Measurements from ENCODE around the gene SHISA6.

SHISA6 gene

DNA sequence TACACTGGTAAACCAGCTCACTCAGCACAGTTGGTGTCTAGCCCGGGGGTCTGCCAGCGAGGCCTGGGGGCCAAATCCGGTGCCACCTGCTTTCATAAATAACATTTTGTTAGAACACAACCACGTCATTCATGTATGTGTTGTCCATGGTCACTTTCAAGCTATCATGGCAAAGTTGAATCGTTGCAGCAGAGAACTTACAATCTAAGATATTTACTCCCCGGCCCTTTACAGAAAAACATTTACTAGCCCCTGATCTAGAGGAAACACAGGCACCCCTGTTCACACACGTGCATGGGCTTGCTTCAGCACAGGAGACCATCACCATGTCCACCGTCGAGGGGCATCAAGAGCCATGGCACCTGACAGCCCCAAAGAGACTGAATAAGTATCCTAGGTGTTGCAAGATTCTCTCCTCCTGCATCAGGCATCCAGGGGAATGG, 245.9 kb downstream of the SHISA6 start:
- no peaks in the 10 kb centered on the region for H3K36me3 ChIP-seq (ENCODE audit: low read depth)
- no peak overlapping the region for H3K27ac ChIP-seq (ENCODE audit: poor library complexity, severe bottlenecking)
- no peaks in the 10 kb centered on the region for H3K9me3 ChIP-seq (ENCODE audit: severe bottlenecking)
- DNase-seq (ENCODE audit: low spot score) (no peak), ATAC-seq (ENCODE audit: low read depth) (no peak)
- no peaks in the 10 kb centered on the region for H3K4me1 ChIP-seq (ENCODE audit: insufficient read depth, poor library complexity, severe bottlenecking)
- TF ChIP-seq, protein P1, sequence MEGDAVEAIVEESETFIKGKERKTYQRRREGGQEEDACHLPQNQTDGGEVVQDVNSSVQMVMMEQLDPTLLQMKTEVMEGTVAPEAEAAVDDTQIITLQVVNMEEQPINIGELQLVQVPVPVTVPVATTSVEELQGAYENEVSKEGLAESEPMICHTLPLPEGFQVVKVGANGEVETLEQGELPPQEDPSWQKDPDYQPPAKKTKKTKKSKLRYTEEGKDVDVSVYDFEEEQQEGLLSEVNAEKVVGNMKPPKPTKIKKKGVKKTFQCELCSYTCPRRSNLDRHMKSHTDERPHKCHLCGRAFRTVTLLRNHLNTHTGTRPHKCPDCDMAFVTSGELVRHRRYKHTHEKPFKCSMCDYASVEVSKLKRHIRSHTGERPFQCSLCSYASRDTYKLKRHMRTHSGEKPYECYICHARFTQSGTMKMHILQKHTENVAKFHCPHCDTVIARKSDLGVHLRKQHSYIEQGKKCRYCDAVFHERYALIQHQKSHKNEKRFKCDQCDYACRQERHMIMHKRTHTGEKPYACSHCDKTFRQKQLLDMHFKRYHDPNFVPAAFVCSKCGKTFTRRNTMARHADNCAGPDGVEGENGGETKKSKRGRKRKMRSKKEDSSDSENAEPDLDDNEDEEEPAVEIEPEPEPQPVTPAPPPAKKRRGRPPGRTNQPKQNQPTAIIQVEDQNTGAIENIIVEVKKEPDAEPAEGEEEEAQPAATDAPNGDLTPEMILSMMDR (IDR thresholded peaks at IDR 0.05; ENCODE audit: poor library complexity, severe bottlenecking): no peak
- no peak overlapping the region for H3K4me3 ChIP-seq (ENCODE audit: severe bottlenecking)
- no peaks in the 10 kb centered on the region for H3K27me3 ChIP-seq (ENCODE audit: insufficient read depth, poor library complexity, severe bottlenecking)

DNA sequence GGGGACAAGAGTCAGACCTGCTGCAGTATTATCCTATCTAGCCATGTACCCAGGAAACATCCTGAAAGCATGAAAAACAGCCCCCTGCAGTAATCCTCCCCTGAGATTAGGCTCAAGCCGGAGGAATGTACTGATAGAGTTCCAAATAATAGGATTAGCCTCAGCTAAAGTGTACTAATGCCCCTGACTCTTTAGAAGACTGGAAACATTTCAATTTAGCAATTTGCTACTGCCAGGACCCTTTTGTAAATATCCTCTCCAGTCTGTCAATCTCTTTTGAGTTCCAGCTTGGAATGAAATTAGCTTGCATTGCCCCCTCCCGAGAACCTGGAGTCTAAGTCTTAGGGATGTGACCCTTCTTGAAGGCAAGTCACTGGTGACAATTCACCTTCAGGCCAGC, 246.5 kb downstream of the SHISA6 start:
- Histone ChIP-seq H3K27ac (ENCODE audit: poor library complexity, severe bottlenecking) (no peak overlapping the region), H3K4me1 (ENCODE audit: insufficient read depth, poor library complexity, severe bottlenecking) (no peaks in the 10 kb centered on the region), H3K27me3 (ENCODE audit: insufficient read depth, poor library complexity, severe bottlenecking) (no peaks in the 10 kb centered on the region), H3K9me3 (ENCODE audit: severe bottlenecking) (no peaks in the 10 kb centered on the region), H3K4me3 (ENCODE audit: severe bottlenecking) (no peak overlapping the region), H3K36me3 (ENCODE audit: low read depth) (no peaks in the 10 kb centered on the region)
- TF ChIP-seq, protein P1 (IDR thresholded peaks at IDR 0.05; ENCODE audit: poor library complexity, severe bottlenecking): no peak
- ATAC-seq (ENCODE audit: low read depth): no peak
- DNase-seq (ENCODE audit: low spot score): no peak

DNA sequence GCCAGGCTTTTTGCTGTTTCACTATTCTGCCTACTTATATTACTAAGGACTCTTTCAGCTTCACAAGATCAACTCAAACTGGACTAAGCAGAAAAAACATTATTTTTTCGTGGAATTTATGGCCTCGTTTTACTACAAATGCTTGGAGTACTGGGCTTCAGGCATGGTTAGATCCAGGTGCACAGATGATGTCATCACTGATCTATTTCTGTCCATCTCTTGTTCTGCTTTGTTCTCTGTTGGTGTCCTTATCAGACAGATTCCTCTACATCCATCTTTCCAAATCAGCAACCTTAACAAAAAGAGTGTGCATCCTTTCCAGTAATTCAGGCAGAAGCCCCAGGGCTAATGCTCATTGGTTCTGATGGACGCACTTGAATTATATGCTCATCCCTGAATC, 247.4 kb downstream of the SHISA6 start:
- H3K9me3 ChIP-seq (ENCODE audit: severe bottlenecking): no peaks in the 10 kb centered on the region
- no peaks in the 10 kb centered on the region for H3K4me1 ChIP-seq (ENCODE audit: insufficient read depth, poor library complexity, severe bottlenecking)
- no peak overlapping the region for H3K27ac ChIP-seq (ENCODE audit: poor library complexity, severe bottlenecking)
- ATAC-seq (ENCODE audit: low read depth): no peak
- DNase-seq (ENCODE audit: low spot score): no peak
- H3K4me3 ChIP-seq (ENCODE audit: severe bottlenecking): no peak overlapping the region
- H3K36me3 ChIP-seq (ENCODE audit: low read depth): no peaks in the 10 kb centered on the region
- TF ChIP-seq, protein P1 (IDR thresholded peaks at IDR 0.05; ENCODE audit: poor library complexity, severe bottlenecking): no peak
- H3K27me3 ChIP-seq (ENCODE audit: insufficient read depth, poor library complexity, severe bottlenecking): no peaks in the 10 kb centered on the region

DNA sequence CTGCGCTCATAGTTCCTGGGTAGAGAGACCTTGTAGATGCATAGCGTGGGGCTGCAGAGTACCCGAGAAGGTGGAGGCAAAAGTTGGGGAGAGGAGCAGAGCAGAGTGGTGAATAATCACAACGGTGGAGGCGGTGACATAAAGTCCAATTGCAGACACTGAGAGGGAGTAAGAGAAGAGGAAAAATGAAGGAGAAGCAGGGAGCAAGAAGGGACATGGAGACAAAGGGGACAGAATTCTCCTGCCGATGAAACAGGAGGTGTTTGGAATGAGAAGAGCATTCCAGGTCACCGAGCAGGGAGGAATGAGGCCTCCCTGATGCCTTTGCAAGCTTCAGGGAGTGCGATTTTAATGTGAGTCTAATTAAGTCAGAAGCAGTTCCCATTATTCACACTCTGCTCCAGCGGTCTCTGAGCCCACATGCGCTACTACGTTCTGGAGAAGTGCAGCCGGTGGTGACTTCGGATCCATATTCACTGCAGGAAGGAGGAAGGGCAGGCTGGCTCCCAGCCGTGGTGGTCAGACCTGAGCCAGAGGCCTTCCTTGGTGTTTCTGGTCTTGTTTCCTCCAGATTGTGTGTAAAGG, 249.2 kb downstream of the SHISA6 start:
- no peak for DNase-seq (ENCODE audit: low spot score)
- H3K4me3 ChIP-seq (ENCODE audit: severe bottlenecking): no peak overlapping the region
- H3K9me3 ChIP-seq (ENCODE audit: severe bottlenecking): no peaks in the 10 kb centered on the region
- H3K27me3 ChIP-seq (ENCODE audit: insufficient read depth, poor library complexity, severe bottlenecking): no peaks in the 10 kb centered on the region
- no peak for ATAC-seq (ENCODE audit: low read depth)
- TF ChIP-seq, protein P1 (IDR thresholded peaks at IDR 0.05; ENCODE audit: poor library complexity, severe bottlenecking): no peak
- no peak overlapping the region for H3K27ac ChIP-seq (ENCODE audit: poor library complexity, severe bottlenecking)
- H3K4me1 ChIP-seq (ENCODE audit: insufficient read depth, poor library complexity, severe bottlenecking): no peaks in the 10 kb centered on the region
- no peaks in the 10 kb centered on the region for H3K36me3 ChIP-seq (ENCODE audit: low read depth)

- TF ChIP-seq, protein P1 (IDR thresholded peaks at IDR 0.05; ENCODE audit: poor library complexity, severe bottlenecking): no peak
- no peak overlapping the region for H3K4me3 ChIP-seq (ENCODE audit: severe bottlenecking)
- no peak overlapping the region for H3K27ac ChIP-seq (ENCODE audit: poor library complexity, severe bottlenecking)
- H3K4me1 ChIP-seq (ENCODE audit: insufficient read depth, poor library complexity, severe bottlenecking): no peaks in the 10 kb centered on the region
- no peak for ATAC-seq (ENCODE audit: low read depth)
- DNase-seq (ENCODE audit: low spot score): no peak
- H3K27me3 ChIP-seq (ENCODE audit: insufficient read depth, poor library complexity, severe bottlenecking): no peaks in the 10 kb centered on the region
- no peaks in the 10 kb centered on the region for H3K9me3 ChIP-seq (ENCODE audit: severe bottlenecking)
- H3K36me3 ChIP-seq (ENCODE audit: low read depth): no peaks in the 10 kb centered on the region
Measured at GRCh38 chr17:11492511-11492910, 251.5 kb downstream of the SHISA6 start.
